ENCODE measurements around the gene CASZ1.

DNA sequence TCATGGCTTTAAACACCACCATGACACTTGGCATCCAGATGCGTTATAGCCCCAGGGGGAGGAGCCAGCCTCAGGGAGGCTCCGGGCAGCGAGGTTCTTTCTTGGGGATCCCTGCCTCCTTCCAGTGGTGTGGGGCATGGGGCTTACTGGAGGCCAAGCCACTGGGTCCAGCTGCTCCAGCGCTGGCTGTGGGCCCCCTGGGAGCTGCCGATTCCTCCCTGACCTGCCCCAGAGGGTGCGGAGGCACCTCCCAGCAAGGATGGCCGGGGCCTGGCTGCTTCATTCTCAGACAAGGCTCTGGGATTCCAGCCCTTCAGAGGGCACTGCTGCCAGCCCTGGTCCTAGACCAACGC, 162.4 kb downstream of the CASZ1 start:
- no peak for TF ChIP-seq ZNF124 (CRISPR knock-in tag; IDR thresholded peaks at IDR 0.05)
- no peak for TF ChIP-seq SRSF1 (IDR thresholded peaks at IDR 0.05; ENCODE audit: low read depth, low read length)
- TF ChIP-seq ZNF263 (CRISPR knock-in tag; IDR thresholded peaks at IDR 0.05; ENCODE audit: borderline replicate concordance), result no peak
